Left ventricle myocardium superior (tissue), 1 donor: ENCODE data around the gene RAPGEF2. TPM values are rescaled to one million over a fixed set of nuclear protein-coding genes. Genes with fewer than 3 reads are reported as not detected.
A peak's percentile ranks its signal among the peaks of the same experiment; 100 is the strongest.
"Not testable (repeated sequence)": the region's sequence is repeated elsewhere in the genome, so short reads cannot be mapped to it uniquely, and the experiment has no call there.

Experiments
- ATAC-seq: fragments of 200-7000 bp; cut with Tn5 transposase; one replicate; pipeline ENCODE4 v1.9.1; 2020; ENCODE audit warnings: mild to moderate bottlenecking, moderate library complexity
- DNase-seq: peaks from one replicate; pipeline ENCODE4 v3.0.0-alpha.2; 2020
- intact Hi-C: fragments of 100-400 bp; cut with micrococcal nuclease; formaldehyde crosslinking; loops from one replicate; pipeline ENCODE4 v1.11.0; 2022
- long read RNA-seq: library from polyadenylated mRNA; unstranded; transcript quantifications from one replicate; pipeline ENCODE4 v2.0.0, GENCODE V29; 2021
- total RNA-seq: library from RNA; stranded (reverse); fragmentation: NEBNext Ultra II Directional; extraction: Animal tissue kit (Norgen Biotek cat#: 25700); gene quantifications from one replicate; pipeline ENCODE4 v1.2.1, GENCODE V29; 2021
- donor health status: DM: no; HTN: yes; CAD: no; lungs with severe emphysema.

RAPGEF2 gene
- total RNA-seq, result 42.2 TPM
- long read RNA-seq, partial matches to known transcripts, result 25 of 38 reads
- long read RNA-seq, other reads (novel, unspliced or antisense), result 13 of 38 reads

GRCh38 chr4:159102622-159103383 is at the start of gene RAPGEF2:
RAPGEF2 (plus strand) TSS chr4:159103079; CDS start chr4:159104163, 1,084 bp downstream.
- intact Hi-C loops, result loop anchor here (10.0 kb wide), 1 partner anchor 72 kb away; no protein-coding TSS in a partner anchor
- DNase-seq (peak; percentile 94), ATAC-seq (peak; percentile 94)

- no peak for DNase-seq
- intact Hi-C loops, result no loop called here
- ATAC-seq, result no peak
Observed at GRCh38 chr4:159055833-159056232, 47.0 kb upstream of the RAPGEF2 start.

GRCh38 chr4:159060161-159060560 is 42.7 kb upstream of the RAPGEF2 start:
- peak; percentile 55 for DNase-seq
- intact Hi-C loops, result no loop called here
- peak; percentile 99 for ATAC-seq

GRCh38 chr4:159062381-159062780 is 40.5 kb upstream of the RAPGEF2 start:
- intact Hi-C loops, result no loop called here
- no peak for DNase-seq
- no peak for ATAC-seq

- DNase-seq (no peak), ATAC-seq (no peak)
- intact Hi-C loops, result no loop called here
Observed at GRCh38 chr4:159065513-159066240, 37.2 kb upstream of the RAPGEF2 start.

- intact Hi-C loops, DNase-seq, ATAC-seq: not testable (repeated sequence)
Observed at GRCh38 chr4:159068139-159068538, 34.7 kb upstream of the RAPGEF2 start.

GRCh38 chr4:159069922-159070321 is 33.0 kb upstream of the RAPGEF2 start:
- ATAC-seq (no peak), DNase-seq (no peak)
- intact Hi-C loops, result no loop called here

- intact Hi-C loops, result no loop called here
- no peak for DNase-seq
- no peak for ATAC-seq
Observed at GRCh38 chr4:159070742-159071141, 32.1 kb upstream of the RAPGEF2 start.

- ATAC-seq (no peak), DNase-seq (no peak)
- intact Hi-C loops, result no loop called here
Observed at GRCh38 chr4:159071178-159071968, 31.5 kb upstream of the RAPGEF2 start.

- intact Hi-C loops, result no loop called here
- DNase-seq (no peak), ATAC-seq (no peak)
Observed at GRCh38 chr4:159071969-159072765, 30.7 kb upstream of the RAPGEF2 start.

- DNase-seq, result no peak
- intact Hi-C loops, result no loop called here
- ATAC-seq, result no peak
Observed at GRCh38 chr4:159075531-159075932, 27.3 kb upstream of the RAPGEF2 start.

- DNase-seq, intact Hi-C loops, ATAC-seq: not testable (repeated sequence)
Observed at GRCh38 chr4:159077018-159077417, 25.9 kb upstream of the RAPGEF2 start.

GRCh38 chr4:159077702-159078495 is 25.0 kb upstream of the RAPGEF2 start:
- no peak for DNase-seq
- intact Hi-C loops, result no loop called here
- ATAC-seq, result no peak

- intact Hi-C loops, result no loop called here
- DNase-seq, result no peak
- ATAC-seq, result no peak
Observed at GRCh38 chr4:159079074-159079473, 23.8 kb upstream of the RAPGEF2 start.

- intact Hi-C loops, result no loop called here
- DNase-seq (no peak), ATAC-seq (no peak)
Observed at GRCh38 chr4:159086606-159087005, 16.3 kb upstream of the RAPGEF2 start.

- intact Hi-C loops, result no loop called here
- ATAC-seq (no peak), DNase-seq (no peak)
Observed at GRCh38 chr4:159090255-159090654, 12.6 kb upstream of the RAPGEF2 start.

- ATAC-seq, intact Hi-C loops, DNase-seq: not testable (repeated sequence)
Observed at GRCh38 chr4:159094156-159094555, 8.7 kb upstream of the RAPGEF2 start.

- DNase-seq, result no peak
- intact Hi-C loops, result no loop called here
- peak; percentile 45 for ATAC-seq
Observed at GRCh38 chr4:159096434-159096833, 6.4 kb upstream of the RAPGEF2 start.
